ENCODE results near the gene ZNF678. TPM values are rescaled to one million over a fixed set of nuclear protein-coding genes. Genes with fewer than 3 reads are reported as not detected.

Gene ZNF678
- total RNA-seq, 1 donor from 2014 or later = 7.1 TPM

DNA sequence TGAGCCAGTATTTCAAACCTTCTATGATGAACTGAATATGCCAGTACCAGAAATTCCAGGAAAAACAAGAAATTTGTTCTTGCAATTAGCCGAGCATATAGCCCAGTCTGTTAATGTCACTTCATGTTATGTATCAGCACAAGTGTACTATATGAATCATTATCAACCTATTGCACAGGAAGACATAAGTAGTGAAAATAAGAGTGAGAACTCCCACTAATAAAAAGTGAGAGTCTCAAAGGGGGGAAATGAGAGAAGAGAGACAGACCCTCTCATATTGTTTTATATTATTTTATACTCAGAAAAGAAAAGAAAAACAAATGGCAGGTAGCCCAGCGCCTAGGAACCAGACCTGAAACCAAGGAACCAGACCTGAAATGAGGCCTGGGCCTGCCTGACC lies 155.6 kb downstream of the ZNF678 start:
- TF ChIP-seq, protein P1, sequence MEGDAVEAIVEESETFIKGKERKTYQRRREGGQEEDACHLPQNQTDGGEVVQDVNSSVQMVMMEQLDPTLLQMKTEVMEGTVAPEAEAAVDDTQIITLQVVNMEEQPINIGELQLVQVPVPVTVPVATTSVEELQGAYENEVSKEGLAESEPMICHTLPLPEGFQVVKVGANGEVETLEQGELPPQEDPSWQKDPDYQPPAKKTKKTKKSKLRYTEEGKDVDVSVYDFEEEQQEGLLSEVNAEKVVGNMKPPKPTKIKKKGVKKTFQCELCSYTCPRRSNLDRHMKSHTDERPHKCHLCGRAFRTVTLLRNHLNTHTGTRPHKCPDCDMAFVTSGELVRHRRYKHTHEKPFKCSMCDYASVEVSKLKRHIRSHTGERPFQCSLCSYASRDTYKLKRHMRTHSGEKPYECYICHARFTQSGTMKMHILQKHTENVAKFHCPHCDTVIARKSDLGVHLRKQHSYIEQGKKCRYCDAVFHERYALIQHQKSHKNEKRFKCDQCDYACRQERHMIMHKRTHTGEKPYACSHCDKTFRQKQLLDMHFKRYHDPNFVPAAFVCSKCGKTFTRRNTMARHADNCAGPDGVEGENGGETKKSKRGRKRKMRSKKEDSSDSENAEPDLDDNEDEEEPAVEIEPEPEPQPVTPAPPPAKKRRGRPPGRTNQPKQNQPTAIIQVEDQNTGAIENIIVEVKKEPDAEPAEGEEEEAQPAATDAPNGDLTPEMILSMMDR (conservative IDR thresholded peaks at IDR 0.05; ENCODE audit: low read depth, low read length) = no peak
- no peak overlapping the region for H3K4me3 ChIP-seq (ENCODE audit: low read depth, low read length)
- DNase-seq (ENCODE audit: low read depth) = no peak

DNA sequence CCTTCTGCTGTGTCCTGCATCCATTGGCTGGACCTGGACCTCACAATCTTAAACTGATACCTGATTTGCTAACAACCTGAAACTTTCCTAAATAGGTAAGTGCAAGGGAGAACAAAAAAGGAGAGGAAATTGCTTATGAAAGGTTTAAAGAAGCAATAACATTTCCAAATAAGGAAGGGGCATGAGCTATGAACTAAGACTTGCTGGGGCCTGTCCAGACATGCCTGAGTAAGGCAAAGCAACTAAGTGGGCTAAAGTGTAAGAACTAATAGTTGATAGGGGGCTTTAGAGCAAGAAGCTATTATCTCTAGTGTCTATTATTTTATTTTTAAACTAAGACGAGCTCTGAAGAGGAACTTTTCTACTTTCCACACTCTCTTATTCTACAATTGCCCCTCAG lies 160.1 kb downstream of the ZNF678 start:
- TF ChIP-seq, protein P1 (conservative IDR thresholded peaks at IDR 0.05; ENCODE audit: low read depth, low read length) = no peak
- DNase-seq (ENCODE audit: low read depth) = no peak
- no peak overlapping the region for H3K4me3 ChIP-seq (ENCODE audit: low read depth, low read length)

GRCh38 chr1:227725046-227725445 lies 161.7 kb downstream of the ZNF678 start:
- TF ChIP-seq, protein P1 (conservative IDR thresholded peaks at IDR 0.05; ENCODE audit: low read depth, low read length) = no peak
- no peak overlapping the region for H3K4me3 ChIP-seq (ENCODE audit: low read depth, low read length)
- DNase-seq (ENCODE audit: low read depth) = no peak

GRCh38 chr1:227726318-227726717 lies 163.0 kb downstream of the ZNF678 start:
- no peak overlapping the region for H3K4me3 ChIP-seq (ENCODE audit: low read depth, low read length)
- TF ChIP-seq, protein P1 (conservative IDR thresholded peaks at IDR 0.05; ENCODE audit: low read depth, low read length) = no peak
- DNase-seq (ENCODE audit: low read depth) = no peak

Other genes with a start within 250 kb of the ZNF678 start
- gene CDC42BPA, start 245.1 kb upstream of the ZNF678 start, total RNA-seq = 13.2 and 15.6 TPM in 2 replicates
- 13.5 and 28.2 TPM in 2 replicates for gene JMJD4, start 171.7 kb downstream of the ZNF678 start, total RNA-seq
- 36.3 and 40.7 TPM in 2 replicates for gene SNAP47, start 171.9 kb downstream of the ZNF678 start, total RNA-seq